ENCODE results near the gene SYNGAP1.
"Not testable (repeated sequence)": the region's sequence is repeated elsewhere in the genome, so short reads cannot be mapped to it uniquely, and the experiment has no call there.

The SYNGAP1 gene

GRCh38 chr6:33469661-33470060 is 49.8 kb downstream of the SYNGAP1 start:
- DNase-seq (ENCODE audit: low spot score) = no peak

- no peak for DNase-seq (ENCODE audit: low spot score)
These were observed 58.0 kb downstream of the SYNGAP1 start for GRCh38 chr6:33477864-33478263.

- DNase-seq (ENCODE audit: low spot score) = no peak
These were observed 61.3 kb downstream of the SYNGAP1 start for GRCh38 chr6:33481192-33481591.

- not testable (repeated sequence) for DNase-seq (ENCODE audit: low spot score)
These were observed 62.8 kb downstream of the SYNGAP1 start for GRCh38 chr6:33482620-33483019.

- DNase-seq (ENCODE audit: low spot score) = no peak
These were observed 63.8 kb downstream of the SYNGAP1 start for GRCh38 chr6:33483678-33484077.

GRCh38 chr6:33484673-33485262 is 64.9 kb downstream of the SYNGAP1 start:
- not testable (repeated sequence) for DNase-seq (ENCODE audit: low spot score)

- DNase-seq (ENCODE audit: low spot score) = not testable (repeated sequence)
These were observed 65.8 kb downstream of the SYNGAP1 start for GRCh38 chr6:33485680-33486079.

GRCh38 chr6:33488339-33488738 is 68.5 kb downstream of the SYNGAP1 start:
- DNase-seq (ENCODE audit: low spot score) = no peak

GRCh38 chr6:33490198-33490597 is 70.3 kb downstream of the SYNGAP1 start:
- DNase-seq (ENCODE audit: low spot score) = no peak

- no peak for DNase-seq (ENCODE audit: low spot score)
These were observed 70.8 kb downstream of the SYNGAP1 start for GRCh38 chr6:33490621-33491020.

GRCh38 chr6:33492093-33492492 is 72.2 kb downstream of the SYNGAP1 start:
- DNase-seq (ENCODE audit: low spot score) = no peak

- no peak for DNase-seq (ENCODE audit: low spot score)
These were observed 77.3 kb downstream of the SYNGAP1 start for GRCh38 chr6:33497157-33497556.

- DNase-seq (ENCODE audit: low spot score) = no peak
These were observed 82.6 kb downstream of the SYNGAP1 start for GRCh38 chr6:33502486-33502885.

GRCh38 chr6:33504486-33504885 is 84.6 kb downstream of the SYNGAP1 start:
- no peak for DNase-seq (ENCODE audit: low spot score)

All from CD4-positive, alpha-beta T cell treated with Interleukin-15 for 4 hours (primary cell).